Lower leg skin (tissue), 3 donors: Measurements from ENCODE around the gene ST14.

Experiments
- CTCF ChIP-seq, 3 donors: fragments of 450-650 bp; IDR thresholded peaks; one replicate each; pipeline ENCODE4 v1.5.1; 2016; ENCODE audit warnings: antibody characterized with exemption in 3 of 3, mild to moderate bottlenecking in 3 of 3, moderate library complexity in 2 of 3
- POLR2A ChIP-seq, 2 donors: fragments of 450-650 bp; IDR thresholded peaks; one replicate each; pipeline ENCODE4 v1.6.1; 2016 to 2017; ENCODE audit warnings: antibody characterized with exemption in 2 of 2, mild to moderate bottlenecking in 1 of 2, moderate library complexity in 1 of 2

- TF ChIP-seq CTCF (IDR thresholded peaks at IDR 0.05) (no peak), POLR2A (IDR thresholded peaks at IDR 0.05) (no peak)
Observed at GRCh38 chr11:130112071-130112830, 47.3 kb upstream of the ST14 start.
